Stimulated activated CD4-positive, alpha-beta T cell treated with anti-CD3 and anti-CD28 coated beads, Interleukin-2, amount 100 ng/mL, for 48 hours (primary cell): ENCODE data around the gene STIP1.

Source experiments
- DNase-seq, 2 donors: peaks; one replicate each; pipeline ENCODE4 v3.0.0-alpha.2; 2020

STIP1 gene

GRCh38 chr11:64203421-64204079, 17.6 kb downstream of the STIP1 start:
- DNase-seq: no peak

GRCh38 chr11:64204080-64204440, 18.1 kb downstream of the STIP1 start:
- DNase-seq: no peak

DNA sequence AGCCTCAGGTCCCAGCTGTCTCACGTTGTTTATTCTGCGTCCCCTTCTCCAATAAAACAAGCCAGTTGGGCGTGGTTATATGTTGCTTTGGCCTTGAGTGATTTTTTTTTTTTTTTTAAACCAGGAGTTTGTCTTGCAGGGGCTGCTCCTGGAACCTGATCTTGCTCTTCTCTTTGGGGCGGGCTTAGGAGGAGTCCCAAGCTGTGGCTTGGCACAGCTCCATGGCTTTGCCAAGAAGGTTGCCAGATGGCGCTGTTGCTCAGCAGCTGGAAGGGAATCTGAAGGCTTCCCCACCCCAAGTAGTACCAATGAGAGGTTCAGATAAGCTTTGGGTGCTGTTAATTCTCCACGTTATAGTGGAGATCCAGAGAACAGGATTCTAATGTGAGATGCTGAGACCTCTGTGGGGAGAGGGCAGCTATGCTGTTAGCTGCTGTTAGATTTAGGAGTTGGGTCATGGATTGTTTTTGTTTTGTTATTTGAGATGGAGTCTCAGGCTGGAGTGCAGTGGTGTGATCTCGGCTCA, 18.6 kb downstream of the STIP1 start:
- DNase-seq: peak; percentile 64 to 72

DNA sequence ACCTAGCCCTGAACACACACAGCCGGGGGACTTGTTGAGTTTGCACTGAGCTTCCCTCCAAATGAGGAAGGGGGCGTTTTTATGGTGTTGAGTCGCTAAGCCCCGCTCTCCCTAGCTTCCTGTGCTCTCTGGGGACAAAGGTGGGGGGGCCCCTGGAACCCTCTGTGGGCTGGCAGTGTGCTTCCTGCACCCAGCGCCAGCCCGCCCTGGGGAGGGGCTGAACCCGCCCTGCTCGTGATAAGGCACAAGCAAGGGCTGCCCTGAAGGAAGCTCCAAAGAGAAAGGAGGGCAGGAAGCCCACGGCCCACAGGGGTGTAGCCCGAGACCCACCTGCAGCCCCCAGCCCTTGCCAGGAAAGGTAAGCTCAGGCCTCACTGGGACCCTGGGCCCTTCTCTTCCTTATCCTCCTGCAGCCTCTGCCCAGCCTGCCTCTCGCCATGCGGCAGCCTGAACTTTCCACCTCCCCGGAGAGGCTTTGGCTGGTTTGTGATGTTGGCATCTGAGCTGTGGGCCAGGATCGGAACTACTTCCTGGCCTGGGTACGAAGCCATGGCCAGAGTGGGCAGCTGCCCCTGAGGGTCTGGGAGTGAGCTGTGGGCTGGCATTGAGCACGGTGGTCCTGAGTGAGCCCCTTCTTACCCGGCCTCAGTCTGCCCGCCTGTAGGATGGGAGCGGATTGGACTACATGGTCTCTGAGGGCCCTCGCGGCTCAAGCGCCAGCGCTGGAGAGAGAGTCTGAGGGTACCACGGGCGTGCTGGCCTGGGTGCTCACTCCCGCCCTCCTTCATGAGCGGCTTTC, 20.7 kb downstream of the STIP1 start, which contains the start of gene FERMT3:
FERMT3 (plus strand) TSS at position 265 of the 799 bp plus-strand sequence. CDS start 644 bp downstream, outside the sequence.
- DNase-seq: peak; percentile 59 to 66

- peak; percentile 66 to 71 for DNase-seq
Measured at GRCh38 chr11:64207256-64208085, 21.5 kb downstream of the STIP1 start.

DNA sequence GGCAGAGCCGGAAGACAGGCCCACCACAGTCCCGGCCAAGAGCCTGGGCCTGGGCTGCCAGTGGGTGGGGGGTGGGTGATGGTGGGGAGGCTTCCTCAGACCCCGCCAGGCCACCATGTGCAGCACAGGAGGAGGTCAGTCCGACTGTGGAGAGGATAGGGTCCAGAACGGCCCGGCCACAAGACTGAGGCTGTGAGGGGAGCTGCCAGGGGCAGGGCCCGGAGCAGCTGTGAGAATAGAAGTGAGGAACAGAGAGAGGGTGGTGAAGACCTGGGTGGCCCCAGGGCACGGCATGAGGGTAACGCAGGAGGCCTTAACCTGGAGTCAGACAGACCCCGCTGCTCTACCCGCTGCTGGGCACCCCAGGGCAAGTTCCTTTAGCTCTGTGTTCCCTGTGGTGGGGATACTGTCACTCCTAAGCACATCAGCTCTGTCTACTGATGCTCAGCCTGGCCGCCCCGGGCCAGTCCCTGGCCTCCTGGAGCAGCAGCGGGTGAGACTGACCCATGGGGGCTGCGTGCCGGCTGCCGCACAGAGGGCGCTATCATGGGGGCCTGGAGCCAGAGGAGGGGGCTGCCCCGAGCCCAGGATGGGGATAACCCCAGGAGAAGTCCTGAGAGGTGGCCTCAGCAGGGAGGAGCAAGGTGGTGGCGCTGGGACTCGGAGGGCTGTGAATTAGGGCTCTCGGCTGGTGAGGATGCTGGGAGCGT, 22.3 kb downstream of the STIP1 start:
- DNase-seq: no peak

- DNase-seq: no peak
Measured at GRCh38 chr11:64208796-64209562, 23.0 kb downstream of the STIP1 start.

DNA sequence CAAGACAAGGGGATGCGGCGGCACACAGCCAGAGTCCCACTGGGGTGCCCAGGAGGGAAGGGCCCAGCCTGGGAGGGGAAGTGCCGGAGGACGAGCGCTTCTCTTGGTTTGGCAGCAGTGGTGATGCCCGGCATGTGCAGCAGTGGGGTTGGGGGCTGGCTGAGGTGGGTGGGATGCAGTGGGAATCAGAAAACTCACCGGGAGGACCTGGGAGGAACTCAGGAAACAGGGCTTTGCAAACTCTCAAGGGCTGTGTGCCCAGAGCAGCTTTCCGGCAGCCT, 23.5 kb downstream of the STIP1 start:
- no peak for DNase-seq

- no peak for DNase-seq
Measured at GRCh38 chr11:64210301-64211020, 24.5 kb downstream of the STIP1 start.

DNA sequence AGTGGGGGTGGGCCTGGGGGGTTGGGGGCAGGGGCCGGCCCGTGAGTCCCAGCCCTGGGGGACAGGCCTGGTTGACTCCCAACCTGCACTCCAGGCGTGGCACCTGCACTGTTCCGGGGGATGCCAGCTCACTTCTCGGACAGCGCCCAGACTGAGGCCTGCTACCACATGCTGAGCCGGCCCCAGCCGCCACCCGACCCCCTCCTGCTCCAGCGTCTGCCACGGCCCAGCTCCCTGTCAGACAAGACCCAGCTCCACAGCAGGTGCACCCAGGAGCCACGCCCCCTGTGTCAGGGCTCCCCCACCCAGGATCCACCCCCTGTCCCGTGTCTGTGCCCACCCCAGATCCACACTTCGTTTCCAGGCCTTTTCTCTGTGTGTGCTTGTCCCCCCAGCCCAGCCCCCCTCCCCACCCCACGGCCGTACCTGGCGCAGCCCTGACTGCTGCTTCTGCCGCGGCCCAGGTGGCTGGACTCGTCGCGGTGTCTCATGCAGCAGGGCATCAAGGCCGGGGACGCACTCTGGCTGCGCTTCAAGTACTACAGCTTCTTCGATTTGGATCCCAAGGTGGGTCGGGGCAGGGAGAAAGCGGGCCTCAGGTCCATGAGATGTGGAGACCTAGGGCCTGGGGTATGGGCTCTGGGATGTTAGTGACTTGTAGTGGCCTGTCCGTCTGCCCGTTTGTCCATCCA, 25.4 kb downstream of the STIP1 start:
- DNase-seq: no peak

DNA sequence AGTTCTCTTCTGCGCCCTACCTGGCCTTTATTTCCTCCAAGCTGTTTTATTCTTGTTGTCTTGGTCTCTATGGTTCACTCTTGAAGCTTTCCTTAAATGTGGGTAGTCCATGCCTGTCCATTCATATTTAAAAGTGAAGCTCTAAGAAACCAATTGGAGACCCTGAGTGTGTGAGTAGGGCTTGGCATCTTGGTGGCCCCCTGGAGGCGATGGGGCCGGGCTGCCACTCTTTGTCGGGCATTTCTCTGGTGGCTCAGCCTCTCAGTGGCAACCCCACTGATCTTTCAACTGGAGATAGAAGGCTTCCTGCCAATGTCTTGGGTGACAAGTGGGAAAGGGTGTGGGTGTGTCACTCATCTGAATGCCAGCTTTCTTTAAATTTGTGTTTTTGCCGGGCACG, 30.9 kb downstream of the STIP1 start:
- DNase-seq: no peak

DNA sequence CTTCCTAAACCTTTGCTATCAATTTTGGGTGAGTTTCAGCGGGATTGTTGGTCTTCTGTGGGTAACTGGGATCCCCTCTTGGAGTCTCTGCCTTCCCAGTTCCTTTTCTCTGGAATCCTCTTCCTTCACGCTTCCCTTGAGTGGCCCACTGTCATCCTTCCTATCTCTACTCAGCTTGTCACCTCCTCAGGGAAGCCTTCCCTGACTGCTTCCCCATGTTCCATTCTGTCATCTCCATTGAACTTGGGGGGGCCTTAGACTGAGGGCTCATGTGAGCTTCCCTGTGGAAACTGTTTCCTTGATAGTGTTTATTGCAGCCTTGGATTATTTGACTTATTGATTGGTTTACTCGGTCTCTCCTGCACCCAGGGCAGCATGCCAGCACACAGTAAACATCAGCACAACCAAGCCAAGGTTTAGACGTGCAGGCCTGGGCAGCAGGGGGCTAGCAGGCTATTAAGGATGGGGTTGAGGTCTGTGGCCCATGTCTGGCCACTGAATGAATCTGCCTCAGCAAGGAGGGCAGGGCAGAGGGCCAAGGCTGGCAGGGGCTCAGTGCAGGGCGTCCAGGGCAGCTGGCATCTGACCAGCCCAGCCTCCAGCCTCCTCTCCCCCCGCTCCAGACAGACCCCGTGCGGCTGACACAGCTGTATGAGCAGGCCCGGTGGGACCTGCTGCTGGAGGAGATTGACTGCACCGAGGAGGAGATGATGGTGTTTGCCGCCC, 32.8 kb downstream of the STIP1 start:
- no peak for DNase-seq

- DNase-seq: no peak
Measured at GRCh38 chr11:64219354-64219684, 33.3 kb downstream of the STIP1 start.

DNA sequence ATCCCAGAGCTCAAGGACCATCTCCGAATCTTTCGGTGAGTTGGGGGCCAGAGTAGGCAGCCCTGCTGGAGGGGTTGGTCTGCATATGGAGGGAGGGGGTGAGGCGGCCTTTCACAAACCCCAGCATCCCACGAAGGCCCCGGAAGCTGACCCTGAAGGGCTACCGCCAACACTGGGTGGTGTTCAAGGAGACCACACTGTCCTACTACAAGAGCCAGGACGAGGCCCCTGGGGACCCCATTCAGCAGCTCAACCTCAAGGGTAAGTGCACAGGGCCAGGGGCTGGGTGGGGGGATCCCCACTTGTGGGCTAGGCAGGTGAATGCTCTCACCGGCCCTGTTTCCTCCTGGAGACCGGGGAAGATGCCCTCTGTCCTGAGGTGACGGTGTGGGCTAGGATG, 33.8 kb downstream of the STIP1 start:
- DNase-seq: no peak

GRCh38 chr11:64220271-64220670, 34.3 kb downstream of the STIP1 start:
- no peak for DNase-seq

DNA sequence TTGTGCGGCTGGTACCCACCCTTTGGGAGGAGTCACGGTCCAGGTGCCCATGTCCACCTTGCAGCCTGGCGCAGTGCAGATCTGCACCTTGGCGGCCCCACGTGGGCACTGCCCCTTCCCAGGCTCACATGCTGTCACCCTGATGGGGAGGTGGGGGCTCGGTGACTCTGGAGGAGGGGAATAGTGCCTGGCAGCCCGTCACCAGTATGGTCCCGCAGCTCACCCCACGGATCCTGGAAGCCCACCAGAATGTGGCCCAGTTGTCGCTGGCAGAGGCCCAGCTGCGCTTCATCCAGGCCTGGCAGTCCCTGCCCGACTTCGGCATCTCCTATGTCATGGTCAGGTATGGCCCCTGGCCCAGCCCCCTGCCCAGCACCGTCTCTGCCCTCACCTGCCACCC, 34.8 kb downstream of the STIP1 start:
- DNase-seq: no peak

DNA sequence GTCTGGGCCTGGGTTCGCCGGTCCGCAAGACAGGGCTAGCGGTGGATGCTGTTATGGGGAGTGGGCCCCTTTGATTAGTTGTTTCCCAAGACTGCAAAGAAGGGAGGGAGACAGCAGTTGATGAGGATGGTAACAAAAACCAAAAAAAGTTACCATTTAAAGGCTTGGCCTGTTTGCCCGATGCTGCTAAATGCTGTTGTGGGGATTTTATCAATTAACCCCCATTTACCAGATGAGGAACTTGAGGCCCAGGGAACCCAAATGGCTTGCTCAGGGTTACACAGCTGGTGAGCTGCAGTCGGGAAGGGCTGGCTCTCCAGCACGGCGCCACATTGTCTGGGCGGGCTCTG, 36.7 kb downstream of the STIP1 start:
- no peak for DNase-seq

DNA sequence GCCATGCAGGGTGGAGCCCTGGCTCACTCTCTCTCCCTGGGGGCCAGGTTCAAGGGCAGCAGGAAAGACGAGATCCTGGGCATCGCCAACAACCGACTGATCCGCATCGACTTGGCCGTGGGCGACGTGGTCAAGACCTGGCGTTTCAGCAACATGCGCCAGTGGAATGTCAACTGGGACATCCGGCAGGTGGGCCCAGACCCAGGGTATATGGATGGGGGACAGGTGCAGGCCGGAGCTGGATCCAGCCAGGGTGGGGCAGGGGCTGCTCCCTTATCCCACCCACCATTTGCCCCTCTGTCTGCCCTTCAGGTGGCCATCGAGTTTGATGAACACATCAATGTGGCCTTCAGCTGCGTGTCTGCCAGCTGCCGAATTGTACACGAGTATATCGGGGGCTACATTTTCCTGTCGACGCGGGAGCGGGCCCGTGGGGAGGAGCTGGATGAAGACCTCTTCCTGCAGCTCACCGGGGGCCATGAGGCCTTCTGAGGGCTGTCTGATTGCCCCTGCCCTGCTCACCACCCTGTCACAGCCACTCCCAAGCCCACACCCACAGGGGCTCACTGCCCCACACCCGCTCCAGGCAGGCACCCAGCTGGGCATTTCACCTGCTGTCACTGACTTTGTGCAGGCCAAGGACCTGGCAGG, 37.2 kb downstream of the STIP1 start:
- DNase-seq: no peak

DNA sequence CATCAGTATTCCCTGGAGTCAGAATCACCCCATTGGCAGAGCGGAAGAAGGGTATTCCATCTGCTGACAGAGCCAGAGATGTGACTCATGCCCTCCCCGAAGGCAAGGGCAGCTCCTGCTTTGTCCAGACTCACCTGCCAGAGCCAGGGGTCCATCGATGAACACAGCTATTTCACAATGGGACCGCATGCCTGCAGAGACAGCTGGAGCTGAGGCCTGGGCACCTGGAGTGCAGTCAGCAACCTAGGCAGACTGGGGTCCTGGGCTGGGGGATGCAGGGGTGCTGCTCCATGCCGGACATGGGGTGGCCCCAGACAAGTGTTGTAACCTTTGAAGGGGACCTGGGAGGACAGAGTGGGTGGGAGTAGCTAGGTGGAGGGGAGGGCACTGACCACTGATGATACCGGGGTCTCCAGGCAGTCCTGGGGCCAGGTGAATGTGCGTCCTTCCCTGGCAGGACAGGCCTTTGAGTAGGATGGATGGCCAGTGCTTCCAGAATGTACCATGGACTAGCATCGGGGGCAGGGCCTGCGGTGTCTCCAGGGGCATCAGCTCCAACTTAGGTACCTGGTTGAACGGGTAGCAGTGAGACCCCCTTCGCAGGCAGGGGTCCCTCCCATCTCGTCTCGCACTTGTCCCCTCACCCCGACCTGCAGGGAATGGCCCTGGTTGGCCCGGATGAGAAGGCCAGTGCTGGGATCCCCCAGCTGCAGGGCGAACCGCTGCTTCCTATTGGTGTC, 38.4 kb downstream of the STIP1 start:
- DNase-seq: no peak
